HepG2 (cell line): ENCODE data around the gene ARHGAP26.

ENCODE experiments used
- CAMTA2 ChIP-seq: sonication (generic); formaldehyde crosslinking; IDR thresholded peaks from 2 replicates; pipeline ENCODE4 v1.4.0; 2020; ENCODE audit warnings: mild to moderate bottlenecking, missing genetic modification reagents, borderline replicate concordance
- CHD2 ChIP-seq: IDR thresholded peaks from 2 replicates; pipeline ENCODE4 v1.6.1; 2011; ENCODE audit warnings: low read depth, low read length, improper control_type of control experiment
- DNMT1 ChIP-seq: sonication (generic); formaldehyde crosslinking; IDR thresholded peaks from 2 replicates; pipeline ENCODE4 v1.5.1; 2020; ENCODE audit warnings: mild to moderate bottlenecking, missing genetic modification reagents
- HES4 ChIP-seq: sonication (generic); formaldehyde crosslinking; IDR thresholded peaks from 2 replicates; pipeline ENCODE4 v1.9.0; 2021; ENCODE audit warnings: mild to moderate bottlenecking, missing genetic modification reagents, borderline replicate concordance
- TAF1 ChIP-seq: sonication (generic); formaldehyde crosslinking; IDR thresholded peaks from 2 replicates; pipeline ENCODE4 v1.4.0; 2020; ENCODE audit warnings: missing genetic modification reagents
- TCF7 ChIP-seq: sonication (generic); IDR thresholded peaks from 2 replicates; pipeline ENCODE4 v1.6.1; 2016; ENCODE audit warnings: antibody characterized with exemption, low read depth
- ZNF207 ChIP-seq: fragments of 450-650 bp; IDR thresholded peaks from 2 replicates; pipeline ENCODE4 v1.6.1; 2016; ENCODE audit warnings: antibody characterized with exemption, borderline replicate concordance
- ZNF3 ChIP-seq: IDR thresholded peaks from 2 replicates; pipeline ENCODE4 v1.7.0; 2017; ENCODE audit warnings: inconsistent platforms
- ZNF792 ChIP-seq: IDR thresholded peaks from 2 replicates; pipeline ENCODE4 v1.6.1; 2016
- TF ChIP-seq, protein P1 (sequence below): sonication (generic); formaldehyde crosslinking; IDR thresholded peaks from 2 replicates; pipeline ENCODE4 v1.8.0; 2022; ENCODE audit warnings: missing genetic modification reagents, mild to moderate bottlenecking, borderline replicate concordance
- TF ChIP-seq, protein P2 (sequence below), 2 experiments: sonication (generic) in 1 of 2; formaldehyde crosslinking in 1 of 2; IDR thresholded peaks; 2 replicates each; pipeline versions ENCODE4 v1.5.1 to v1.6.1; 2011 to 2020; ENCODE audit warnings: borderline replicate concordance in 1 of 2, low read depth in 1 of 2, low read length in 1 of 2, mild to moderate bottlenecking in 1 of 2, missing genetic modification reagents in 1 of 2, moderate library complexity in 1 of 2

DNA sequence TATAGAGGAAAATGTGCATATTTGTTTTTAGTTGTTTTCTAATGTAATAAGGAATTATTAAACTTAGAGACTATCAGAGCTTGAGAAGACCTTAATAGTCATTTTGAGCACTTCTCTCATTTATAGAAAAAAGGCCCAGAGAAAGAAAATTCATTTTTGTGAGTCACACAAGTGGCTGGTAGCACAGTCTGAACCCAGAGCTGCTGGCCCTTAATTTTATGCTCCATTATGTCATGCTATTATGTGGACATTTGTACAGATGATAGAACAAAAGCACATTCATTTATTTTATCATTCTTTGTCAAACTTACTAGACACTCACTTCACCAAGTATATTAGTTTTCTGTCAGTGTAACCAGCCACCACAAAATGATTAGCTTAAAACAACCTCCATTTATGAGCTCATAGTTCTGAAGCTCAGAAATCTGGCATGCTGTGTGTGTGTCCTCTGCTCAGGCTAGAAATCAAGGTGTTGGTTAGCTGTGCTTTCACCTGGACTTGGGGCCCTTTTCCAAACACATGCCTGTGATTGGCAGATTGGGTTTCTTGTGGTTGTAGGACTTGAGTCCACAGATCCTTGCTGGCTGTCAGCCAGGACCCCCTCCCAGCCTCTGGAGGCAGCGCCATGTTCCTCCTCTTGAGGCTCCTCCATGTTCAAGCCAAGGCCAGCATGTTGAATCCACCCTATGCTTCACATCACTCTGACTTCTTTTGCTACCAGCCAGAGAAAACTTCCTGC, 188.9 kb downstream of the ARHGAP26 start:
- TF ChIP-seq CAMTA2 (CRISPR knock-in tag) (no peak), HES4 (no peak), ZNF207 (no peak), CHD2 (no peak), TAF1 (no peak), ZNF792 (no peak), DNMT1 (no peak), ZNF3 (CRISPR knock-in tag) (no peak), TCF7 (no peak)
- TF ChIP-seq, protein P1, sequence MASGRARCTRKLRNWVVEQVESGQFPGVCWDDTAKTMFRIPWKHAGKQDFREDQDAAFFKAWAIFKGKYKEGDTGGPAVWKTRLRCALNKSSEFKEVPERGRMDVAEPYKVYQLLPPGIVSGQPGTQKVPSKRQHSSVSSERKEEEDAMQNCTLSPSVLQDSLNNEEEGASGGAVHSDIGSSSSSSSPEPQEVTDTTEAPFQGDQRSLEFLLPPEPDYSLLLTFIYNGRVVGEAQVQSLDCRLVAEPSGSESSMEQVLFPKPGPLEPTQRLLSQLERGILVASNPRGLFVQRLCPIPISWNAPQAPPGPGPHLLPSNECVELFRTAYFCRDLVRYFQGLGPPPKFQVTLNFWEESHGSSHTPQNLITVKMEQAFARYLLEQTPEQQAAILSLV (CRISPR knock-in tag): no peak
- TF ChIP-seq, protein P2, sequence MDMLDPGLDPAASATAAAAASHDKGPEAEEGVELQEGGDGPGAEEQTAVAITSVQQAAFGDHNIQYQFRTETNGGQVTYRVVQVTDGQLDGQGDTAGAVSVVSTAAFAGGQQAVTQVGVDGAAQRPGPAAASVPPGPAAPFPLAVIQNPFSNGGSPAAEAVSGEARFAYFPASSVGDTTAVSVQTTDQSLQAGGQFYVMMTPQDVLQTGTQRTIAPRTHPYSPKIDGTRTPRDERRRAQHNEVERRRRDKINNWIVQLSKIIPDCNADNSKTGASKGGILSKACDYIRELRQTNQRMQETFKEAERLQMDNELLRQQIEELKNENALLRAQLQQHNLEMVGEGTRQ (IDR thresholded peaks at IDR 0.05; ENCODE audit: low read depth, low read length): no peak
- TF ChIP-seq, protein P2 (CRISPR knock-in tag; IDR thresholded peaks at IDR 0.05; ENCODE audit: borderline replicate concordance): no peak
